ENCODE data around the gene ANAPC7. TPM values are rescaled to one million over a fixed set of nuclear protein-coding genes. Genes with fewer than 3 reads are reported as not detected.

The ANAPC7 gene
- total and polyA plus RNA-seq, 9 donors: 23.6 to 66.7 (median 41.7) TPM

DNA sequence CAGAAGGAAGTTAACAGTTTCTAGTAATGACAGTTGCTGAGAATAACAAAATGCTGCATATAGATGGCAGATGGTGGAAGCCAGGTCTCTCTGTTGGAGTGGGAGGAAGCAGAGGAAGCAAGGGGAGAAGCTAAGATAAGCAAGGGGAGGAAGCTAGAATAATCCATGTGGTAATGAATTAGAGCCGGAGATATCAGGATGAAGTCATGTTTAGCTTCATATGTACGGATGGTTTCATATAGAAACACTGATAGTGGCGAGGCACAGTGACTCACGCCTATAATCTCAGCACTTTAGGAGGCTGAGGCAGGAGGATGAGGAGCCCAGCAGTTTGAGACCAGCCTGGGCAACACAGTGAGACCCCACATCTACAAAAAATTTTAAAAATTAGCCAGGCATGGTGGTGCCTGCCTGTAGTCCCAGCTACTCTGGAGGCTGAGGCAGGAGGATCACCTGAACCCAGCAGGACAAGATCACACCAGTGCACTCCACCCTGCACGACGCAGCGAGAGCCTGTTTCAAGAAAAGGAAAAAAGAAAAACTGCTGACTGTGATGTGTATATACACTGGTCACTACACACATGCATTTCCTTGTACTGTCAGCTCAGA is 49.2 kb downstream of the ANAPC7 start:
- Histone ChIP-seq H3K4me3 (no peak overlapping the region), H3K36me3 (no peaks in the 10 kb centered on the region), H3K27me3 (no peaks in the 10 kb centered on the region), H3K9me3 (no peaks in the 10 kb centered on the region), H3K4me1 (ENCODE audit: insufficient read depth) (no peaks in the 10 kb centered on the region), H3K27ac (no peak overlapping the region)
- DNase-seq: no peak
- no peak for TF ChIP-seq POLR2A (IDR thresholded peaks at IDR 0.05)
- no peak for TF ChIP-seq EP300 (IDR thresholded peaks at IDR 0.05)
- TF ChIP-seq, protein P1, sequence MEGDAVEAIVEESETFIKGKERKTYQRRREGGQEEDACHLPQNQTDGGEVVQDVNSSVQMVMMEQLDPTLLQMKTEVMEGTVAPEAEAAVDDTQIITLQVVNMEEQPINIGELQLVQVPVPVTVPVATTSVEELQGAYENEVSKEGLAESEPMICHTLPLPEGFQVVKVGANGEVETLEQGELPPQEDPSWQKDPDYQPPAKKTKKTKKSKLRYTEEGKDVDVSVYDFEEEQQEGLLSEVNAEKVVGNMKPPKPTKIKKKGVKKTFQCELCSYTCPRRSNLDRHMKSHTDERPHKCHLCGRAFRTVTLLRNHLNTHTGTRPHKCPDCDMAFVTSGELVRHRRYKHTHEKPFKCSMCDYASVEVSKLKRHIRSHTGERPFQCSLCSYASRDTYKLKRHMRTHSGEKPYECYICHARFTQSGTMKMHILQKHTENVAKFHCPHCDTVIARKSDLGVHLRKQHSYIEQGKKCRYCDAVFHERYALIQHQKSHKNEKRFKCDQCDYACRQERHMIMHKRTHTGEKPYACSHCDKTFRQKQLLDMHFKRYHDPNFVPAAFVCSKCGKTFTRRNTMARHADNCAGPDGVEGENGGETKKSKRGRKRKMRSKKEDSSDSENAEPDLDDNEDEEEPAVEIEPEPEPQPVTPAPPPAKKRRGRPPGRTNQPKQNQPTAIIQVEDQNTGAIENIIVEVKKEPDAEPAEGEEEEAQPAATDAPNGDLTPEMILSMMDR (IDR thresholded peaks at IDR 0.05): no peak
- 27 to 38% (median 36%) methylated on average over 7 of the region's 7 CpGs for WGBS, 3 donors
- intact Hi-C loops (cut with DNase I): no loop called here

DNA sequence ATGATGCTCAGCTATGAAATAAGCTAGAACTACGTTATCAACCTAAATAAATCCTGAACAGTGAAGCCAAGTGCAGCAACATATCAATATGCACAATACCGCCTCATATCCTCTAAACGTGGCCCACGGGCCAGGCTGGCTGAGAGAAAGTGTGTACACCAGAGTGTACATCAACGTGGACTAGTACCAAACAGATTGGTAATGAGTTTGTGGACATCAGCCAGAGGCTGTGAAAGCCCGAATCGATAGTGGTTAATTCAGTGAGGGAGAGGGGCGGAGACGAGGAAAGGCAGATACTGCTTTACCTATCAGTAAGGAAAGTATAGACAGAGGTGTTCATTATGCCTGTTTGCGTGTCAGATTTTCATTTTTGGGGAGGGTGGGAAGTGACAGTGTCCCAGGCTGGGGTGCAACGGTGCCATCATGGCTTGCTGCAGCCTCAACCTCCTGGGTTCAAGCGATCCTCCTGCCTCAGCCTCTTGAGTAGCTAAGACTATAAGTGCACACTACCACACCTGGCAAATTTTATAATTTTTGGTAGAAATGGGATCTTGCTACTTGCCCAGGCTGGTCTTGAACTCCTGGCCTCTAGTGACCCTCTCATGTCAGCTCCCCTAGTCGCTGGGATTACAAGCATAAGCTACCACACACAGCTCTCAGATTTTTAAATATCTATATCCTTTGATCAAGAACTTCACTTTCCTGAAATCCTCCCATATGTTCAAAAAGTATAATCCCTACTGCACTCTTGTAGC is 50.1 kb downstream of the ANAPC7 start:
- Histone ChIP-seq H3K9me3 (no peaks in the 10 kb centered on the region), H3K27ac (no peak overlapping the region), H3K4me1 (ENCODE audit: insufficient read depth) (no peaks in the 10 kb centered on the region), H3K27me3 (no peaks in the 10 kb centered on the region), H3K36me3 (no peaks in the 10 kb centered on the region), H3K4me3 (no peak overlapping the region)
- intact Hi-C loops (cut with DNase I): no loop called here
- WGBS, 3 donors: 60 to 70% (median 70%) methylated on average over 13 of the region's 13 CpGs
- no peak for DNase-seq
- TF ChIP-seq EP300 (IDR thresholded peaks at IDR 0.05) (no peak), POLR2A (IDR thresholded peaks at IDR 0.05) (no peak)
- TF ChIP-seq, protein P1 (IDR thresholded peaks at IDR 0.05): no peak

DNA sequence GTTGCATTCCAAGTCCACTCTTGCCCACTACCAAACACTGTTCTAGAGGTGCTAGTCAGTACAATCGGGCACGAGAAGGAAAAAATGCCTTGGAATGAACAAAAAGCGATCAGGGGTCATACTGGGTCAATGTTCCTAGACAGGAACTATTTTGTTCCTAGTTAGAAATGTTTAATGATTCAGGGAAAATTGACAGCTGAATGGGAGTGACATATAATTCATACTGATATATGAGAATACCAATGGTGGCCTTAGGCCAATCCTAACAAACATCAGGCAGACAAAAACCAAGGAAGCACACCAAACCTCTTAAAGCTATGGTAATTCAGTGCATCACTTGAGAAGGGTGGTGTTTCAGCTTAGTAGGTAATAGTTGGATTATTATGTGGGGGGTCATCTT is 51.1 kb downstream of the ANAPC7 start:
- no peaks in the 10 kb centered on the region for H3K4me1 ChIP-seq (ENCODE audit: insufficient read depth)
- no peaks in the 10 kb centered on the region for H3K27me3 ChIP-seq
- TF ChIP-seq EP300 (IDR thresholded peaks at IDR 0.05) (no peak), POLR2A (IDR thresholded peaks at IDR 0.05) (no peak)
- TF ChIP-seq, protein P1 (IDR thresholded peaks at IDR 0.05): no peak
- intact Hi-C loops (cut with DNase I): no loop called here
- no peak overlapping the region for H3K27ac ChIP-seq
- DNase-seq: no peak
- H3K4me3 ChIP-seq: no peak overlapping the region
- 73 to 80% (median 74%) methylated on average over 3 of the region's 3 CpGs for WGBS, 3 donors
- no peaks in the 10 kb centered on the region for H3K36me3 ChIP-seq
- no peaks in the 10 kb centered on the region for H3K9me3 ChIP-seq

DNA sequence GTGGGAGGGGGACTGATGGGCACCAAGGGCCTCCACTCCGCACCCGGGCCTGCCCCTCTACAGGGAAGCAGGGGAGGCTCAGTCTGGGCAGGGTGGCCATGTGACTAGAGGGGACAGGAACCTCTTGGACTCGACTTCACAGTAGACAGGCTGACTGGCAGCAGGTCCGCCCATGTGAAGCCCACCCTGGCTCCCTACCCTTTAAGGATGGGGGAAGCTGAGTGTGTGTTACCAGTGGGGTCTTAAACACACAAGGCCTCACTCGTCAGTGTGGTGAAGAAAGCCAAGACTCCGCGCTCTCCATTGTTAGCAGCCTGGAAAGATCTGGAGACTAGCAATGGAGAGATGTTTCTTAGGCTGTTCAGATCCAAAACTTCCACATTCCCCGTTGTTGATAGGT is 52.4 kb downstream of the ANAPC7 start:
- H3K4me3 ChIP-seq: no peak overlapping the region
- intact Hi-C loops (cut with DNase I): no loop called here
- no peak overlapping the region for H3K27ac ChIP-seq
- no peaks in the 10 kb centered on the region for H3K27me3 ChIP-seq
- no peaks in the 10 kb centered on the region for H3K4me1 ChIP-seq (ENCODE audit: insufficient read depth)
- H3K9me3 ChIP-seq: no peaks in the 10 kb centered on the region
- no peaks in the 10 kb centered on the region for H3K36me3 ChIP-seq
- DNase-seq: no peak
- TF ChIP-seq POLR2A (IDR thresholded peaks at IDR 0.05) (no peak), EP300 (IDR thresholded peaks at IDR 0.05) (no peak)
- TF ChIP-seq, protein P1 (IDR thresholded peaks at IDR 0.05): no peak
- WGBS, 3 donors: 89 to 94% (median 89%) methylated on average over 8 of the region's 8 CpGs
